Lung (tissue), 12 donors: ENCODE data around the gene IL20RA. TPM values are rescaled to one million over a fixed set of nuclear protein-coding genes. Genes with fewer than 3 reads are reported as not detected.
A peak's percentile ranks its signal among the peaks of the same experiment; 100 is the strongest.
"Not testable (repeated sequence)": the region's sequence is repeated elsewhere in the genome, so short reads cannot be mapped to it uniquely, and the experiment has no call there.

Experiments
- ATAC-seq: fragments of 200-7000 bp; cut with Tn5 transposase; one replicate; pipeline ENCODE4 v1.9.1; 2020; ENCODE audit warnings: moderate number of reproducible peaks; ENCODE audit not compliant: insufficient read depth, low FRiP score
- DNase-seq, 3 donors: peaks; one replicate each; pipeline ENCODE4 v3.0.0-alpha.2; 2013 to 2017
- H3K27ac ChIP-seq, 2 donors: one replicate each; pipeline ENCODE4 v1.5.1; 2013; ENCODE audit warnings: mild to moderate bottlenecking in 2 of 2, moderate library complexity in 2 of 2, control low read depth in 1 of 2, inconsistent platforms in 1 of 2, low read depth in 1 of 2, low read length in 1 of 2
- H3K27me3 ChIP-seq, 3 donors: one replicate each; pipeline ENCODE4 v1.5.1; 2013; ENCODE audit warnings: low read length in 2 of 3; ENCODE audit not compliant: control insufficient read depth in 3 of 3, insufficient read depth in 3 of 3
- H3K36me3 ChIP-seq, 4 donors: one replicate each; pipeline ENCODE4 v1.5.1; 2013; ENCODE audit warnings: low read length in 4 of 4, mild to moderate bottlenecking in 1 of 4, moderate library complexity in 1 of 4; ENCODE audit not compliant: control insufficient read depth in 4 of 4, insufficient read depth in 4 of 4
- H3K4me1 ChIP-seq, 5 donors: one replicate each; pipeline ENCODE4 v1.5.1; 2013; ENCODE audit warnings: low read length in 5 of 5, mild to moderate bottlenecking in 2 of 5, moderate library complexity in 1 of 5; ENCODE audit not compliant: control insufficient read depth in 5 of 5, insufficient read depth in 5 of 5
- H3K4me3 ChIP-seq: one replicate; pipeline ENCODE4 v1.5.1; 2013; ENCODE audit warnings: mild to moderate bottlenecking, control low read depth, moderate library complexity
- H3K9ac ChIP-seq, 2 donors: one replicate each; pipeline ENCODE4 v1.5.1; 2013; ENCODE audit warnings: low read length in 2 of 2, control low read depth in 1 of 2; ENCODE audit not compliant: insufficient read depth in 1 of 2
- H3K9me3 ChIP-seq, 4 donors: one replicate each; pipeline ENCODE4 v1.5.1; 2013; ENCODE audit warnings: low read length in 3 of 4, mild to moderate bottlenecking in 1 of 4, moderate library complexity in 1 of 4; ENCODE audit not compliant: control insufficient read depth in 4 of 4, insufficient read depth in 3 of 4
- WGBS, 2 donors: extraction: QIAGEN DNeasy Blood & Tissue Kit; methylation state at CpG; one replicate each; pipeline ENCODE4 v1.1.7; 2013; 5-methylcytosine and 5-hydroxymethylcytosine counted together
- polyA plus RNA-seq, 2 donors: library from polyadenylated mRNA; stranded (reverse); fragments of 200-250 nt; gene quantifications; one replicate each; pipeline ENCODE4 v1.2.1, GENCODE V29; 2013
- total RNA-seq, 2 donors: library from RNA; depleted of rRNA in 1 of 2; stranded (reverse); fragments of >200 nt in 1 of 2; gene quantifications; one replicate each; pipeline ENCODE4 v1.2.1, GENCODE V29; 2014 to 2021
- TF ChIP-seq, protein P1 (sequence below): IDR thresholded peaks from 2 replicates; pipeline ENCODE4 v1.5.1; 2012; ENCODE audit warnings: mild to moderate bottlenecking; ENCODE audit errors: control extremely low read depth, extremely low read depth
- donor health status: control.
- donor health status: control.
- donor health status: Bipolar disorder and iron deficiency.
- donor health status: healthy.
- donor health status: DM: yes; HTN: yes; CAD: no.

IL20RA gene
- total and polyA plus RNA-seq, 4 donors = 3.7 to 16.2 (median 6.7) TPM

DNA sequence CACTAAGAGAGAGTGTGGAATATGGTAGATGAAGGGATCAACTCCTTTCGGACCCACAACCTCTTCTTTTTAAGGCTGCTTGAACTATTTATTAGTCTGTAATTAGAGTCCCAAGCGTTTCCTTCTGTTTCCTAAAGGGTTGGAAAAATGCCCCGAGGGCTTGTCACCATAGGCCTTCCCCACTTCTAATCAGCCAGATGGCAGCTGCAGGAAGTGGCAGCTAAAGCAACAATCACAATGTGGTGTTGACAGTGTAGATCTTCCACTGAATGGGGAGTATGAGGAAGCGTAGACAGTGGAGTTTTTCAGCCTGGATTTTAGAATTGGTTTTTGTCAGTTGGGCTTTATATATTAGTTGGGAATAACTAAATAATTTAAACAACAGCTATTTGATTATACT is 82.1 kb downstream of the IL20RA start:
- 16 to 38% methylated on average over 4 of the region's 4 CpGs for WGBS, 2 donors

DNA sequence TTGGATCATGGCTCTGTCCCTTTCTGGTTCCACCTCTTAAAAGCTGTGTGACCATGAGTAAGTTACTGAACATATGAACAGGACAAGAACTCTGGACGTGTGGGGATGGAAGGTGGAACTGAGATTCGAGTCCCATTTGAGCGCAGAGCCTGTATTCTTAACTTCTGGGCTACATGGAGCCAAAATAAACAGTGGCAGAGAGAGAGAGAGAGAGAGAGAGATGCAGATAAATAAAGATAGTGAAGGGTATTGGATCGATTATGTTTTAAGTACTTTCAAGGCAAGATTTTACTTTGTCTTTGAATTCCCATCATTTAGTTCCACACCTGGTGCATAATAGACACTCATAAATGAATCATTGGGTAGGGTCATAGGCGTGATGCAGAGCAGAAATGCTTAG is 82.9 kb downstream of the IL20RA start:
- H3K9ac ChIP-seq = no peak overlapping the region
- DNase-seq (no peak), ATAC-seq (no peak)
- TF ChIP-seq, protein P1, sequence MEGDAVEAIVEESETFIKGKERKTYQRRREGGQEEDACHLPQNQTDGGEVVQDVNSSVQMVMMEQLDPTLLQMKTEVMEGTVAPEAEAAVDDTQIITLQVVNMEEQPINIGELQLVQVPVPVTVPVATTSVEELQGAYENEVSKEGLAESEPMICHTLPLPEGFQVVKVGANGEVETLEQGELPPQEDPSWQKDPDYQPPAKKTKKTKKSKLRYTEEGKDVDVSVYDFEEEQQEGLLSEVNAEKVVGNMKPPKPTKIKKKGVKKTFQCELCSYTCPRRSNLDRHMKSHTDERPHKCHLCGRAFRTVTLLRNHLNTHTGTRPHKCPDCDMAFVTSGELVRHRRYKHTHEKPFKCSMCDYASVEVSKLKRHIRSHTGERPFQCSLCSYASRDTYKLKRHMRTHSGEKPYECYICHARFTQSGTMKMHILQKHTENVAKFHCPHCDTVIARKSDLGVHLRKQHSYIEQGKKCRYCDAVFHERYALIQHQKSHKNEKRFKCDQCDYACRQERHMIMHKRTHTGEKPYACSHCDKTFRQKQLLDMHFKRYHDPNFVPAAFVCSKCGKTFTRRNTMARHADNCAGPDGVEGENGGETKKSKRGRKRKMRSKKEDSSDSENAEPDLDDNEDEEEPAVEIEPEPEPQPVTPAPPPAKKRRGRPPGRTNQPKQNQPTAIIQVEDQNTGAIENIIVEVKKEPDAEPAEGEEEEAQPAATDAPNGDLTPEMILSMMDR = no peak
- no peaks in the 10 kb centered on the region for H3K9me3 ChIP-seq
- no peak overlapping the region for H3K4me3 ChIP-seq
- 88 to 91% methylated on average over 5 of the region's 5 CpGs for WGBS, 2 donors
- no peaks in the 10 kb centered on the region for H3K36me3 ChIP-seq
- H3K27ac ChIP-seq = no peak overlapping the region
- no peaks in the 10 kb centered on the region for H3K27me3 ChIP-seq
- H3K4me1 ChIP-seq = peaks cover 2 to 11% (median 4%) of the 10 kb centered on the region in 5 donors

More for the DNA sequence above, 82.1 kb downstream of the IL20RA start:
- H3K27me3 ChIP-seq = no peaks in the 10 kb centered on the region
- ATAC-seq (no peak), DNase-seq (peak; percentile 55 to 81 (median 75))
- TF ChIP-seq, protein P1 = no peak
- no peak overlapping the region for H3K9ac ChIP-seq
- H3K27ac ChIP-seq = peak overlapping the region in 1 of 2 donors; percentile 54
- H3K9me3 ChIP-seq = no peaks in the 10 kb centered on the region
- H3K4me1 ChIP-seq = peaks cover 0 to 10% (median 4%) of the 10 kb centered on the region in 5 donors
- H3K36me3 ChIP-seq = no peaks in the 10 kb centered on the region
- no peak overlapping the region for H3K4me3 ChIP-seq

DNA sequence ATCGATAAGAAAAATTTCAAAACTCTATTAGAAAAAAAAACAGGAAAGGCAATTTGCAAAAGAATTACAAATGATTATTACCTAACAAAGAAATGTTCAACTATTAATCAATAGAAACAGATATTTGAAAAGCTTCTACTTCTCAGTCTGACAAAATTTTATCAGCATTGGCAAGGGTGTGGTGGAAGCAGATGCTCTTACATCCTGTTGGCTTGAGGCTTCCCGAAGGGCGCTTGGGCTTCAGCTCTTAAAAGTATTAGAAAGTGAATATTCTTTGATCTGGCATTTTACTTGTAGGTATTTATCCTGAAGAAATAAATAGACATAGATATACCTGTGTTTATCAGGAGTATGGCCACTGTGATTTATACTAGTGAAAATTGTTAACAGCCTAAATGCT is 84.0 kb downstream of the IL20RA start:
- H3K27me3 ChIP-seq = no peaks in the 10 kb centered on the region
- H3K9ac ChIP-seq = no peak overlapping the region
- TF ChIP-seq, protein P1 = no peak
- DNase-seq = no peak
- H3K27ac ChIP-seq = no peak overlapping the region
- peaks cover 2 to 11% (median 6%) of the 10 kb centered on the region in 5 donors for H3K4me1 ChIP-seq
- H3K9me3 ChIP-seq = no peaks in the 10 kb centered on the region
- H3K36me3 ChIP-seq = no peaks in the 10 kb centered on the region
- H3K4me3 ChIP-seq = no peak overlapping the region
- WGBS, 2 donors = 51 to 68% methylated on average over 3 of the region's 3 CpGs
- ATAC-seq = no peak

DNA sequence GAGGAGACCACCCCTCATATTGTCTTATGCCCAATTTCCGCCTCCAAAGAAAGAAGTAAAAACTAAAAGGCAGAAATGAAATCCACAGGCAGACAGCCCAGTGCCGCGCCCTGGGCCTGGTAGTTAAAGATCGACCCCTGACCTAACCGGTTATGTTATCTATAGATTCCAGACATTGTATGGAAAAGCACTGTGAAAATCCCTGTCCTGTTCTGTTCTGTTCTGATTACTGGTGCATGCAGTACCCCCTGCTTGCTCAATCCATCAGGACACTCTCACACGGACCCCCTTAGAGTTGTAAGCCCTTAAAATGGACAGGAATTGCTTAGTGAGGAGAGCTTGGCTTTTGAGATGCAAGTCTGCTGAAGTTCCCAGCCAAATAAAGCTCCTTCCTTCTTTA is 84.8 kb downstream of the IL20RA start:
- ATAC-seq, H3K9ac ChIP-seq, H3K27ac ChIP-seq, H3K27me3 ChIP-seq, DNase-seq, H3K9me3 ChIP-seq, H3K36me3 ChIP-seq, H3K4me3 ChIP-seq: not testable (repeated sequence)
- H3K4me1 ChIP-seq = peaks cover 2 to 11% (median 6%) of the 10 kb centered on the region in 5 donors
- 80 to 82% methylated on average over 6 of the region's 6 CpGs for WGBS, 2 donors
